GF-D8 (cell line): Measurements from ENCODE around the gene FAM180A.

Source experiments
- DNase-seq: peaks from one replicate; lab custom pipeline; 2025; lab: John Stamatoyannopoulos, UW

Gene FAM180A

GRCh38 chr7:135683609-135684008 lies 65.0 kb downstream of the FAM180A start:
- no peak for DNase-seq

GRCh38 chr7:135682191-135682590 lies 66.4 kb downstream of the FAM180A start:
- DNase-seq: no peak

DNA sequence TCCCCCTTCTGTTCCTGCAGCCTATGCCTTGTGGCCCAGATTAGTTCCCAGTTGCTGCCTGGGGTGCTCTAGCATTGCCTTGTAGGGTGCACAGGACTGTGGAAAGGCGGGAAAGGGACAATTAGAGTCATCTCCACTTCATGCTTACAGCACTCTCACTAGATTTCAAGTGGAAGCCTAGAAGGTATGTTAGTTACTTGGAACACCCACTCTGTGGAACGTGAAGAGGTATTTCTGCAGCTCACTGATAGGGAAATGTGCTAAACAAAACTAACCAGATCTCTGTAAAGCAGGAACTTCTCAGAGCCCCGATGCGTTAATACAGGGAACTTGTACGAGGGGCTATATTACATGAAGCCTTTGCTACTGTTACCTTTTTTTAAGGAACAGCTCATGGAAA lies 66.9 kb downstream of the FAM180A start:
- DNase-seq: no peak
